Spleen (tissue), 11 donors: Measurements from ENCODE around the gene CACNA1H. TPM values are rescaled to one million over a fixed set of nuclear protein-coding genes. Genes with fewer than 3 reads are reported as not detected.

Experiments used
- DNase-seq: peaks from one replicate; pipeline ENCODE4 v3.0.0-alpha.2; 2020
- H3K27ac ChIP-seq, 8 donors: fragments of 200-600 bp; sonication (generic) in 7 of 8; 1 replicate in 4 of 8; 2 replicates in 4 of 8; pipeline versions ENCODE4 v1.5.0 to v1.8.0; 2016 to 2021; ENCODE audit warnings: inconsistent platforms in 4 of 8, mild to moderate bottlenecking in 4 of 8, moderate library complexity in 1 of 8
- H3K27me3 ChIP-seq, 7 donors: fragments of 200-600 bp; sonication (generic) in 6 of 7; replicated peaks in 1 of 7; 1 replicate in 4 of 7; 2 replicates in 3 of 7; pipeline versions ENCODE4 v1.5.0 to v1.8.0; 2016 to 2021; ENCODE audit warnings: inconsistent platforms in 3 of 7, mild to moderate bottlenecking in 1 of 7
- H3K36me3 ChIP-seq, 6 donors: fragments of 200-600 bp; sonication (generic) in 5 of 6; 1 replicate in 4 of 6; 2 replicates in 2 of 6; pipeline versions ENCODE4 v1.5.0 to v1.8.0; 2016 to 2021; ENCODE audit warnings: inconsistent platforms in 2 of 6
- H3K4me1 ChIP-seq, 6 donors: fragments of 200-600 bp; sonication (generic) in 5 of 6; 1 replicate in 3 of 6; 2 replicates in 3 of 6; pipeline versions ENCODE4 v1.5.0 to v1.8.0; 2016 to 2021; ENCODE audit warnings: inconsistent platforms in 3 of 6
- H3K4me3 ChIP-seq, 8 donors: fragments of 200-600 bp; sonication (generic) in 7 of 8; 1 replicate in 4 of 8; 2 replicates in 4 of 8; pipeline versions ENCODE4 v1.5.0 to v1.8.0; 2016 to 2021; ENCODE audit warnings: inconsistent platforms in 4 of 8, mild to moderate bottlenecking in 4 of 8, moderate library complexity in 2 of 8
- H3K9me3 ChIP-seq, 8 donors: fragments of 200-600 bp; sonication (generic) in 7 of 8; 1 replicate in 4 of 8; 2 replicates in 4 of 8; pipeline versions ENCODE4 v1.5.0 to v1.8.0; 2016 to 2021; ENCODE audit warnings: inconsistent platforms in 4 of 8
- CTCF ChIP-seq, 11 experiments: fragments of 200-600 bp in 7 of 11; fragments of 450-650 bp in 4 of 11; sonication (generic) in 4 of 11; IDR thresholded peaks in 8 of 11; conservative IDR thresholded peaks in 3 of 11; 1 replicate in 7 of 11; 2 replicates in 4 of 11; pipeline versions ENCODE4 v1.4.0 to v1.8.0; 2016 to 2021; ENCODE audit warnings: antibody characterized with exemption in 11 of 11, inconsistent platforms in 4 of 11, mild to moderate bottlenecking in 1 of 11
- POLR2A ChIP-seq, 3 donors: fragments of 450-650 bp; IDR thresholded peaks; one replicate each; pipeline ENCODE4 v1.5.1; 2017; ENCODE audit warnings: antibody characterized with exemption in 3 of 3, mild to moderate bottlenecking in 1 of 3
- POLR2AphosphoS5 ChIP-seq, 3 donors: sonication (generic); formaldehyde crosslinking; IDR thresholded peaks; one replicate each; pipeline ENCODE4 v1.5.1; 2017; ENCODE audit warnings: antibody characterized with exemption in 3 of 3
- WGBS, 5 donors: extraction: QIAGEN DNeasy Blood & Tissue Kit in 3 of 5; methylation state at CpG; one replicate each; pipeline versions ENCODE4 v1.1.5 to v1.1.7; 2013 to 2018; 5-methylcytosine and 5-hydroxymethylcytosine counted together
- intact Hi-C: fragments of 100-400 bp; cut with DNase I; formaldehyde crosslinking; loops from one replicate; pipeline ENCODE4 v1.15.0; 2023; ENCODE audit warnings: low total_unique reads
- polyA plus RNA-seq, 3 donors: library from polyadenylated mRNA; stranded (reverse); fragments of 200-250 nt; gene quantifications; one replicate each; pipeline ENCODE4 v1.2.1, GENCODE V29; 2013
- total RNA-seq, 7 donors: library from RNA; depleted of rRNA in 3 of 7; stranded (reverse); fragments of >200 nt in 3 of 7; fragmentation: NEBNext Ultra II Directional in 4 of 7; extraction: Animal tissue kit (Norgen Biotek cat#: 25700) in 4 of 7; gene quantifications; one replicate each; pipeline versions ENCODE4 v1.1.0 to v1.2.1, GENCODE V29; 2016 to 2021
- donor health status: healthy with polysubstance abuse.
- donor health status: DM: no; HTN: no; CAD: no; lungs with moderate emphysema.
- donor health status: DM: no; HTN: no; CAD: no.
- donor health status: Bipolar disorder and iron deficiency.
- donor health status: healthy.
- donor health status: DM: no; HTN: no; CAD: no.
- donor health status: DM: yes; HTN: yes; CAD: no.

CACNA1H gene
- total and polyA plus RNA-seq, 10 donors = 0.33 to 2.1 (median 0.70) TPM

GRCh38 chr16:1123525-1124230, 29.2 kb upstream of the CACNA1H start:
- Histone ChIP-seq H3K27me3 (peaks cover 0 to 90% (median 17%) of the 10 kb centered on the region in 7 donors), H3K9me3 (no peaks in the 10 kb centered on the region), H3K36me3 (no peaks in the 10 kb centered on the region), H3K27ac (no peak overlapping the region), H3K4me1 (peaks cover 0 to 11% (median 0%) of the 10 kb centered on the region in 6 donors), H3K4me3 (no peak overlapping the region)
- 50 to 68% (median 63%) methylated on average over 15 to 21 of the region's 21 CpGs for WGBS, 5 donors
- TF ChIP-seq POLR2AphosphoS5 (IDR thresholded peaks at IDR 0.05) = no peak
- TF ChIP-seq CTCF (IDR thresholded peaks at IDR 0.05 in 8 of 11, conservative IDR thresholded peaks at IDR 0.05 in 3 of 11) = no peak
- TF ChIP-seq POLR2A (IDR thresholded peaks at IDR 0.05) = no peak
- no peak for DNase-seq
- intact Hi-C loops = no loop called here

- WGBS, 5 donors = 82 to 88% (median 83%) methylated on average over 5 to 18 of the region's 18 CpGs
- intact Hi-C loops = no loop called here
Measured at GRCh38 chr16:1124291-1124690, 28.6 kb upstream of the CACNA1H start.

GRCh38 chr16:1124795-1125194, 28.1 kb upstream of the CACNA1H start:
- 82 to 95% (median 86%) methylated on average over 4 to 11 of the region's 11 CpGs for WGBS, 5 donors
- DNase-seq = no peak
- no peak overlapping the region for H3K4me3 ChIP-seq
- H3K27me3 ChIP-seq = peaks cover 0 to 81% (median 10%) of the 10 kb centered on the region in 7 donors
- H3K36me3 ChIP-seq = no peaks in the 10 kb centered on the region
- peaks cover 0 to 5% (median 0%) of the 10 kb centered on the region in 6 donors for H3K4me1 ChIP-seq
- intact Hi-C loops = no loop called here
- no peak overlapping the region for H3K27ac ChIP-seq
- no peaks in the 10 kb centered on the region for H3K9me3 ChIP-seq
- TF ChIP-seq POLR2AphosphoS5 (IDR thresholded peaks at IDR 0.05) (no peak), POLR2A (IDR thresholded peaks at IDR 0.05) (no peak), CTCF (IDR thresholded peaks at IDR 0.05 in 8 of 11, conservative IDR thresholded peaks at IDR 0.05 in 3 of 11) (no peak)

More at GRCh38 chr16:1124291-1124690, 28.6 kb upstream of the CACNA1H start:
- no peak for DNase-seq
- Histone ChIP-seq H3K4me1 (peaks cover 0 to 10% (median 0%) of the 10 kb centered on the region in 6 donors), H3K9me3 (no peaks in the 10 kb centered on the region), H3K36me3 (no peaks in the 10 kb centered on the region), H3K27ac (no peak overlapping the region), H3K4me3 (no peak overlapping the region), H3K27me3 (peaks cover 0 to 85% (median 12%) of the 10 kb centered on the region in 7 donors)
- TF ChIP-seq CTCF (IDR thresholded peaks at IDR 0.05 in 8 of 11, conservative IDR thresholded peaks at IDR 0.05 in 3 of 11) (no peak), POLR2A (IDR thresholded peaks at IDR 0.05) (no peak), POLR2AphosphoS5 (IDR thresholded peaks at IDR 0.05) (no peak)

GRCh38 chr16:1125471-1125870, 27.4 kb upstream of the CACNA1H start:
- Histone ChIP-seq H3K27me3 (peaks cover 0 to 81% (median 10%) of the 10 kb centered on the region in 7 donors), H3K4me1 (no peaks in the 10 kb centered on the region), H3K27ac (no peak overlapping the region), H3K4me3 (no peak overlapping the region), H3K9me3 (no peaks in the 10 kb centered on the region), H3K36me3 (no peaks in the 10 kb centered on the region)
- TF ChIP-seq POLR2A (IDR thresholded peaks at IDR 0.05) = no peak
- DNase-seq = no peak
- 21 to 33% (median 27%) methylated on average over 18 of the region's 18 CpGs; no CpG with 5 or more reads in 1 of the 5 donors for WGBS, 5 donors
- intact Hi-C loops = no loop called here
